ENCODE measurements around the gene STXBP5.
"Not testable (repeated sequence)": the region's sequence is repeated elsewhere in the genome, so short reads cannot be mapped to it uniquely, and the experiment has no call there.

The STXBP5 gene

DNA sequence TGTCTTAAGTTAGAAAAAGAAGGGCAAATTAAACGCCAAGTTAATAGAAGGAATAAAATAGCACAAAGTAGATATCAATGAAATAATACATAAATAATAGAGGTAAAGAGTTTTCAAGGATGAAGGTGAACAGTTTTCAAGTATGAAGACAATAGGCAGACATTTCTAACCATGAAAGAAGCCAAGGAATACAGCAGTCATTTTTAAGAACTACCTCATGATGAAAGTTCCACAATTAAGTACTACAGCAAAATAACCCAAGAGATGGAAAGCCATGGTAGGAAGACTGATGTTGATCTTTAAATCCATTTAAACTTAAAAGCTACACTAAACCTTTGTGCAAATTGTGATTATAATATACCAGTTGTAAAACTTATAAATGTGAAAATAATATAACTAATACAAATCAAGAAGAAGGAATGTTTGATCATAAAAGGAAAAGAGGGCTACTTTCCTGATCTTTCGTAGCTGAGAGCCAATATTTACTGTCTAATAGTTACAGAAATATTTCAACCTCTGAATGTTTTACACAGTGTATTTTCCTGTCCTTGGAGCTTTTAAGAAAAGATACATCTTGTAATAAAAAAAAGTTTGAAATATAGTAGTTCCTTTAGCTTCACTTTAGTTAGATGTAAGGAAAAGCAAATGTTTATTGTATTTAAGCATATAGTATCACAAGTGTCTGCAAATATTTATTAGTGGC lies 143.1 kb downstream of the STXBP5 start:
- FAIRE-seq (no peak), DNase-seq (ENCODE audit: insufficient read length, low spot score) (no peak)
- no peak for TF ChIP-seq POLR2A (IDR thresholded peaks at IDR 0.05; ENCODE audit: low read depth, low read length)

DNA sequence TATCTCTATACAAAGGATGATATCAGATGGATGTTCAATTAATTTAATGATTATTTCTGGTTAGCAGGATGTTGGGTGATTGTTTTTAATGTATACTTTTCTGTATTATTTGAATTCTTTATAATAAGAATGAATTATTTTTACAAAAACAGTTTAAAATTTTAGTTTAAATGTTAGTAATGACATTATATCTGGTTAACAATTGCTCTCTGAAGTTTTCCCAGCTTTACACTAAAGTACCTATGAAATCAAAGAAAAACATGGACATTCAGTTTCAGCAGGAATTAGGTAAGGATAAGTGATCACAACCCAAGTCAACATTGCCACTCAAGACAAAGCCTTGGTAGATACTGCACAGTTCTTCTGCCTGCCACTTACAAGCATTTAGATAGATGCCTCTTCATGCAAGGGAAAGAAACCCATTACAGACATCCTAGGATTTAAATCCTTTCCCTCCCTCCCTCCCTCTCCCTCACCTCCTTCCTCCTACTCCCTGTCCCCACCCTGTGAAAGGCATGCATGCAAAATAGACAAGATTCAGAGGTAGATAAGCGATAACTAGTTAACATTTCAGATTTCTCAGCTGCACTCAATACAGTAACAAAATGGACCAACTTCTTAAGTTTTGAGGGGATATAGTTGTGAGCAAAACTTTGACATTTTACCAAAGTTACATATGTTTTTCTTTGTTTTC lies 143.8 kb downstream of the STXBP5 start:
- no peak for TF ChIP-seq POLR2A (IDR thresholded peaks at IDR 0.05; ENCODE audit: low read depth, low read length)
- FAIRE-seq: no peak
- no peak for DNase-seq (ENCODE audit: insufficient read length, low spot score)

DNA sequence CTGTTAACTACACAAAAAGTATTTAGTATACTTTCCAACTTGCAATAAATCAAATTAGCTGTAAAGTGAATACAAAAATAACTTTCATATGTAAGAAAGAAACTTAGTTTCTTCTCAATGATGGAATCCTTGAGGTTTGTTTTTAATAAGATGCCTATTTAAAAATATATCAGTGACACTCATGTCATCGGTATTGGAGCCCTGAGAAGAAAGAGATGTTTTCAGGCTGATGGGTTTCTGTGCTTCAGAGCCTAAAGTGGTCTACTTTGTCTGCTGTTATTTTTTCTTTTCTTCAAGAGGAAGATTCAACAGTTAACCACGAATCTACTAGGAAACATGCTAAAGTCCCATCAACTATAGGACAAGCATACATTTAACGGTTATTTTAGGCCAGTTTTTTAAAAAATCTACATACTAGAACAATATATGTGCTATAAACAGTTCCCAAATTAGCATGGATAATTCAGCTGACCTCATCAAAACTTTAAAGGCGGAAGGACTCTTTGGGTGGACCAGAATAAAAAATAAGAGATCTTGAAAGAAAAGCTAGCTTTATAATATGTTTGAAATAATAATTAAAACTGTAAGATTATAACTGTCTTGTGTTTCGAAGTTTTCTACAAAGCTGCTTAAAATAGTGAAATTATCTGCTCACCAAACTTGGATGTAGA lies 157.2 kb downstream of the STXBP5 start:
- FAIRE-seq (no peak), DNase-seq (ENCODE audit: insufficient read length, low spot score) (no peak)
- no peak for TF ChIP-seq POLR2A (IDR thresholded peaks at IDR 0.05; ENCODE audit: low read depth, low read length)

DNA sequence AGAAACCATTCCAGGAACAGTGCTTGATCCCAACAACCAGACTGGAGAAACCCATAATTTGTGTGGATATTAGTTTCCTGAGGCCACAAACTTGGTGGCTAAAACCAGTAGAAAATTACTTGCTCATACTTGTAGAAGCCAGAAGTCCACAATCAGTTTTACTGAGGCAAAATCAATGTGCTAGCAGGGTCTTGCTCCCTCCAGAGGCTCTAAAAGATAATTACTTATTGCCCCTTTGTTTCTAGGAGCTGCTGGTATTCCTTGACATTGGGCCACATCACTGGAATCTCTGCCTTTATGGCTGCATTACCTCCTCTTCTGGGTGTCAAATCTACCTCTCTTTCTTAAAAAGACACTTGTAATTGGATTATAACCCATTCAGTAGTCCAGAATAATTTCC lies 162.1 kb downstream of the STXBP5 start:
- TF ChIP-seq POLR2A (IDR thresholded peaks at IDR 0.05; ENCODE audit: low read depth, low read length): no peak
- FAIRE-seq: no peak
- DNase-seq (ENCODE audit: insufficient read length, low spot score): no peak

DNA sequence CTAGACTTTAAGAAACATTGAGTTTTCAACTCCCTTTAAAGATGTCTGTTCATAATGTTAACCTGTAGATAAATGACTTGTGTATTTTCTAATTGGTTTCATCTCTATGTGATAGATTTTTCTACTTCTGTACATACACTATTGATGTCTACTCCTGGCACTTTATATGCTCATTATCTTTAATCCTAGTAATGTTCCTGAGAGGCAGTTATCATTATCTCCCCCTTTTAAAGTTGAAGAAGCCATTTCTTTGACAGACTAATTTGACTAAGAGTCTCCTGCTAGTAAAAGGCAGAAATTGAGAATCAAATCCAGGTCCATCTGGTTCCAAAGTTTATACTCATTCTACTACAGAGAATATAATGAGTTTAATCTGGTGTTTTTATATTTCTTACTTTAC lies 167.1 kb downstream of the STXBP5 start:
- no peak for DNase-seq (ENCODE audit: insufficient read length, low spot score)
- no peak for TF ChIP-seq POLR2A (IDR thresholded peaks at IDR 0.05; ENCODE audit: low read depth, low read length)
- FAIRE-seq: no peak

DNA sequence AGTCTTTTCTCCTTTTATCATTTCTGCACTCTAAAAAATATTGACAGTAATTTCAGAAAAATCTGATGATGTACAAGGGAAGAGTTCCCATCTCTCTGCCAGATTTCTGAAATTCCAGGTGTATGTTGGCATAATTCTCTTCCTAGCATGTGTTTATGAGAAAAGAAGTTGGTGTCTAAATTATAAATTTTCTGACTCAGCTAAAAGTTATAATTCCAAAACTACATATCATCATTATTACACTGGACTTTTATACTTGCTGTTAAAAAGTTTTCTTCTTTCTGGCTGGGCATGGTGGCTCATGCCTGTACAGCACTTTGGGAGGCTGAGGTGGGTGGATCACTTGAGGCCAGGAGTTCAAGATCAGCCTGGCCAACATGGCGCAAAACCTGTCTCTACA lies 168.6 kb downstream of the STXBP5 start:
- no peak for DNase-seq (ENCODE audit: insufficient read length, low spot score)
- no peak for TF ChIP-seq POLR2A (IDR thresholded peaks at IDR 0.05; ENCODE audit: low read depth, low read length)
- FAIRE-seq: no peak

DNA sequence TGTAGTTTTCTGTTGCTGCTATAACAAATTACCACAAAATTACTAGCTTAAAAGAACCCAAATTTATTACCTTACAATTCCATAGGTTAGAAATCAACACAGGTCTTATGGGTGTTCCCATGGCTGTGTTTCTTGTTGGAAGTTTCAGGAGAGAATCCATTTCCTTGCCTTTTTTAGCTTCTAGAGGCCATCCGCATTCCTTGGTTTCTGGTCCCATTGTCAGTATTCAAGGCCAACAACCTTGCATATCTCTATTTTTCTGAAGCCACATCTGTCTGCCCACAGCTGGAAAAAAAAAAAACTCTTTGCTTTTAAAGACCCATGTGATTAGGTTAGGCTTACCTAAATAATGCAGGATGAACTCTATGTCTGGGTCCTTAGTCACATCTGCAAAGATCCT lies 174.6 kb downstream of the STXBP5 start:
- FAIRE-seq (no peak), DNase-seq (ENCODE audit: insufficient read length, low spot score) (no peak)
- no peak for TF ChIP-seq POLR2A (IDR thresholded peaks at IDR 0.05; ENCODE audit: low read depth, low read length)

DNA sequence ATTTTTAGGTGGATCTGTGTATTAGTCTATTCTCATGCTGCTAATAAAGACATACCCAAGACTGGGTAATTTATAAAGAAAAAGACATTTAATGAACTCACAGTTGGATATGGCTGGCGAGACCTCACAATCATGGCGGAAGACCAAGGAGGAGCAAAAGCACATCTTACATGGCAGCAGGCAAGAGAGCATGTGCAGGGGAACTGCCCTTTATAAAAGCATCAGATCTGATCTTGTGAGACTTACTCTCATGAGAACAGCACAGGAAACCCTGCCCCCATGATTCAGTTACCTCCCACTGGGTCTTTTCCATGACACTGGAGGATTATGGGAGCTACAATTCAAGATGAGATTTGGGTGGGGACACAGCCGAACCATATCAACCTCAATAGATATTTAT lies 176.6 kb downstream of the STXBP5 start:
- DNase-seq (ENCODE audit: insufficient read length, low spot score); FAIRE-seq: not testable (repeated sequence)

DNA sequence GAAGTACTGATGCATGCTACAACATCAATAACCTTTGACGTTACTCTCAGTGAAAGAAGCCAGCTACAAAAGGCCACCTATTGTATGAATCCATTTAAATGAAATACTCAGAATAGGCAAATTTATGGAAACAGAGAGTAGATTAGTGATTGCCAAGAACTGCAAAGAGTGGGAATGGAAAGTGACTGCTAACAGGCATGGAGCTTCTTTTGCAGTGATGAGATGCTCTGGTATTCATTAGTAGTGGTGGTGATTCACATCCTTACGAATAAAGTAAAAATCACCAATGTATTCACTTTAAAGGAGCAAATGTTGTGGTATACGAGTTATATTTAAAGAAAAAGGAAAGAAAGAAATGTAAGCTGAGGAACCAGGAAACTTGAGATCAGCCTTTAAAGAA lies 177.5 kb downstream of the STXBP5 start:
- no peak for DNase-seq (ENCODE audit: insufficient read length, low spot score)
- no peak for FAIRE-seq

DNA sequence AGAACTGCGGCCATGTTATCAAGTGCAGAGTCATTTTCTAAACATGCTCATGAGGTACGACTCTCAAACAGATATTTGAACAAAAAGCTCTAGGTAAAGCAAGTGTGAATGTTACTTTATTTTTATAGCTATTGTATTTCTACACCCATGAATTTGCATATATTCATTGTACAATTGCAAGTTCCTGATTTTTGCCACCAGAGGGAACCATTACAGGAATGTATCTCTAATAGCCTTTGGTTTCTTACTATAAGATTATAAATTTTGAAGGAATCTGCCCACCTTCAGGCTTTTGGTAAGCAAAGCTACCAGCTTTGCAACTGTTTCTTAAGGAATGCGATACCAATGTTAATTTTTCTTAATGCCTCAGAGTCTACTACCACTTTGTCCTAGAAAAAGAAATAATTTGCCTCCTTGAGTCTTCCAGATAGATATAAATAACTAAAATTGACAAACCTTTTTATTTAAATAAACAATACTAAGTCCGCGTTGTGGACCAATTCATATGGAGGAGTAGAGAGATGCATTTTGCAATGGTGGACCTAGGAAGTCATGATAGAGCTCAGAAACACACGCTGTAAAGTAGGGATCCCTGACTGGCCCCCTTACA lies 178.8 kb downstream of the STXBP5 start:
- no peak for TF ChIP-seq POLR2A (IDR thresholded peaks at IDR 0.05; ENCODE audit: low read depth, low read length)
- FAIRE-seq: no peak
- DNase-seq (ENCODE audit: insufficient read length, low spot score): no peak

More for the DNA sequence above, 177.5 kb downstream of the STXBP5 start:
- TF ChIP-seq POLR2A (IDR thresholded peaks at IDR 0.05; ENCODE audit: low read depth, low read length): no peak

DNA sequence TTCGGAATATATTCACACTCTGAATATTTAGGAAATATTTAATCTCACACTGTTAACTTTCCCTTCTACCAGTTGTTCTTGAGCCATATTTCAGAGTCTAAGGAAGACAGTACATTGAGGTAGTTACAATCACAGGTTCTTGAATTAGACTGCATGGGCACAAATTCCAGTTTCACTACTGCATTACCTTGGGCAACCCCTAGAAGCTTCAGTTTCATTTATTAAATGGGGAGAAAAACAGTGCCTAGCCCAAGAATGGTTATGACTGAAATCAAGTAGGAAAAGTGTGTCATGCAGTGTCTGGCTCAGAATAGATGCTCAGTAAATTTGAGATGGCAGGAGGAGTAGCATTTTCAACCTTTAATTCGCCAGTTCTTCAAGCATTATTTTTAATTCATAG lies 179.8 kb downstream of the STXBP5 start:
- TF ChIP-seq POLR2A (IDR thresholded peaks at IDR 0.05; ENCODE audit: low read depth, low read length): no peak
- FAIRE-seq: no peak
- no peak for DNase-seq (ENCODE audit: insufficient read length, low spot score)

DNA sequence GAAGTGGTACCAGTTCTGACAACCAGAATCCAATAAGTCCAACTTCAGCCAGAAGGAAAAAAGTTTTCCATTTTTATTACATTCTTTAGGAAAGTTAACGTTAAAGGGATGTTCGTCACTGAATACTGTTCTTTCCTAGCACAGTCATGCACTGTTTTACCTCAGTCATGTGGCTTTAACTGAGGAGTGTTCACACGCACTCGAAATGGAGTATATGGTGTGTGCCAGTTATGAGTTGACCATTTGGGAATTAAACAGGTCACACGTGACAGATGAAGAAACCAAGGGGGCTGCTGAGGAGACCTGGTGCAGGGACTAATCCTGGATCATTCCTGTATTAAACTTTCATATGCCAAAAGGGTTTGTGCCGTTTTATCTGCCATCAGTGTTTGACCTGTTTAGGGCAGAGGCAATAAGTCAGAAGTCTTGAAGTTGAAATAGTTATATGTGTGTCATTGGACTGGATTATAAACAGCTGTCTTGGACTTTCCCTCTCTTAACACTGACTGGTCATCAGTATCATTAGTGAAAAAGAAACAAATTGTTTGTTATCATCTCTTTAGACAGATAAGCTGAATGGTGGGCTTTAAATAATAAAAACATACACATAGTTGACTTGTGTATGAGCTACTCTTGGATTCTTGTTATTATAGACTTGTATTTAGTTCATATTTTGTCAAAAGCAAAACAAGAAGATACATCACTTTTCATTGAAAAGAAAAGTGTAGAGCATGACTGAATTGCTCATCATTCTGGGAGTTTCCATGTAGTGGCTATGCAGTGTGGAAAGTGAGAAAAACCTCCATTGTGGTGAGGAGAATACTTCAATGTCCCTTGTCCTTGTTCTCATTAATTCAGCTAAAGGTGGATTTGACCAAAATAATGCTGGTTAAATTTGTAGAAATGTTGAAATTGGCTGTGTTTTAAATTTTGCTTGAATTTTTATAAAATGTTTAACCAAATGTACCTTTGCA lies 180.8 kb downstream of the STXBP5 start:
- FAIRE-seq (no peak), DNase-seq (ENCODE audit: insufficient read length, low spot score) (no peak)
- no peak for TF ChIP-seq POLR2A (IDR thresholded peaks at IDR 0.05; ENCODE audit: low read depth, low read length)

- no peak for TF ChIP-seq POLR2A (IDR thresholded peaks at IDR 0.05; ENCODE audit: low read depth, low read length)
- DNase-seq (ENCODE audit: insufficient read length, low spot score) (no peak), FAIRE-seq (no peak)
Observed at GRCh38 chr6:147389463-147389862, 185.2 kb downstream of the STXBP5 start.
